ENCODE results near the gene GLRX.
"Not testable (repeated sequence)": the region's sequence is repeated elsewhere in the genome, so short reads cannot be mapped to it uniquely, and the experiment has no call there.

Gene GLRX

GRCh38 chr5:95815155-95815729 lies 7.3 kb downstream of the GLRX start:
- Histone ChIP-seq H3K27me3 (ENCODE audit: control insufficient read depth, insufficient read depth, low read length) (no peaks in the 10 kb centered on the region), H3K9me3 (ENCODE audit: control insufficient read depth, insufficient read depth, low read depth, low read length) (no peaks in the 10 kb centered on the region), H3K36me3 (ENCODE audit: control insufficient read depth, insufficient read depth, low read length) (peaks cover 17% of the 10 kb centered on the region; the same call in 1 of the 2 replicates), H3K27ac (ENCODE audit: low read depth, low read length) (no peak overlapping the region), H3K4me3 (ENCODE audit: low read depth, low read length) (no peak overlapping the region), H3K9ac (ENCODE audit: low read length) (no peak overlapping the region), H3K4me1 (ENCODE audit: control insufficient read depth, insufficient read depth, low read length) (peaks cover 23% of the 10 kb centered on the region)

GRCh38 chr5:95813035-95813434 lies 9.5 kb downstream of the GLRX start:
- not testable (repeated sequence) for H3K9ac ChIP-seq (ENCODE audit: low read length); H3K9me3 ChIP-seq (ENCODE audit: control insufficient read depth, insufficient read depth, low read depth, low read length); H3K4me3 ChIP-seq (ENCODE audit: low read depth, low read length); H3K27ac ChIP-seq (ENCODE audit: low read depth, low read length); H3K27me3 ChIP-seq (ENCODE audit: control insufficient read depth, insufficient read depth, low read length)
- Histone ChIP-seq H3K4me1 (ENCODE audit: control insufficient read depth, insufficient read depth, low read length) (peaks cover 37% of the 10 kb centered on the region), H3K36me3 (ENCODE audit: control insufficient read depth, insufficient read depth, low read length) (peaks cover 17% of the 10 kb centered on the region; the same call in 1 of the 2 replicates)

GRCh38 chr5:95812074-95812471 lies 10.5 kb downstream of the GLRX start:
- Histone ChIP-seq H3K36me3 (ENCODE audit: control insufficient read depth, insufficient read depth, low read length) (peaks cover 17% of the 10 kb centered on the region; the same call in 1 of the 2 replicates), H3K9ac (ENCODE audit: low read length) (peak overlapping the region; percentile 21), H3K4me1 (ENCODE audit: control insufficient read depth, insufficient read depth, low read length) (peaks cover 28% of the 10 kb centered on the region), H3K4me3 (ENCODE audit: low read depth, low read length) (no peak overlapping the region), H3K27me3 (ENCODE audit: control insufficient read depth, insufficient read depth, low read length) (no peaks in the 10 kb centered on the region), H3K9me3 (ENCODE audit: control insufficient read depth, insufficient read depth, low read depth, low read length) (no peaks in the 10 kb centered on the region), H3K27ac (ENCODE audit: low read depth, low read length) (no peak overlapping the region)

GRCh38 chr5:95811461-95812073 lies 11.0 kb downstream of the GLRX start:
- not testable (repeated sequence) for H3K27me3 ChIP-seq (ENCODE audit: control insufficient read depth, insufficient read depth, low read length); H3K4me3 ChIP-seq (ENCODE audit: low read depth, low read length); H3K9me3 ChIP-seq (ENCODE audit: control insufficient read depth, insufficient read depth, low read depth, low read length); H3K27ac ChIP-seq (ENCODE audit: low read depth, low read length)
- Histone ChIP-seq H3K9ac (ENCODE audit: low read length) (peak overlapping the region; percentile 21), H3K36me3 (ENCODE audit: control insufficient read depth, insufficient read depth, low read length) (peaks cover 17% of the 10 kb centered on the region; the same call in 1 of the 2 replicates), H3K4me1 (ENCODE audit: control insufficient read depth, insufficient read depth, low read length) (peaks cover 27% of the 10 kb centered on the region)

- not testable (repeated sequence) for H3K27ac ChIP-seq (ENCODE audit: low read depth, low read length); H3K9me3 ChIP-seq (ENCODE audit: control insufficient read depth, insufficient read depth, low read depth, low read length); H3K9ac ChIP-seq (ENCODE audit: low read length); H3K4me3 ChIP-seq (ENCODE audit: low read depth, low read length); H3K27me3 ChIP-seq (ENCODE audit: control insufficient read depth, insufficient read depth, low read length)
- H3K4me1 ChIP-seq (ENCODE audit: control insufficient read depth, insufficient read depth, low read length), result peaks cover 27% of the 10 kb centered on the region
- H3K36me3 ChIP-seq (ENCODE audit: control insufficient read depth, insufficient read depth, low read length), result peaks cover 14% of the 10 kb centered on the region; the same call in 1 of the 2 replicates
These were observed 11.5 kb downstream of the GLRX start for GRCh38 chr5:95811126-95811423.

- H3K36me3 ChIP-seq (ENCODE audit: control insufficient read depth, insufficient read depth, low read length), result peaks cover 9% of the 10 kb centered on the region; the same call in 1 of the 2 replicates
- H3K27me3 ChIP-seq (ENCODE audit: control insufficient read depth, insufficient read depth, low read length), result no peaks in the 10 kb centered on the region
- H3K27ac ChIP-seq (ENCODE audit: low read depth, low read length), result no peak overlapping the region
- no peak overlapping the region for H3K9ac ChIP-seq (ENCODE audit: low read length)
- peaks cover 27% of the 10 kb centered on the region for H3K4me1 ChIP-seq (ENCODE audit: control insufficient read depth, insufficient read depth, low read length)
- no peak overlapping the region for H3K4me3 ChIP-seq (ENCODE audit: low read depth, low read length)
- H3K9me3 ChIP-seq (ENCODE audit: control insufficient read depth, insufficient read depth, low read depth, low read length), result no peaks in the 10 kb centered on the region
These were observed 12.0 kb downstream of the GLRX start for GRCh38 chr5:95810305-95811125.

GRCh38 chr5:95809414-95809960 lies 13.0 kb downstream of the GLRX start:
- Histone ChIP-seq H3K4me1 (ENCODE audit: control insufficient read depth, insufficient read depth, low read length) (peaks cover 27% of the 10 kb centered on the region), H3K27me3 (ENCODE audit: control insufficient read depth, insufficient read depth, low read length) (no peaks in the 10 kb centered on the region), H3K27ac (ENCODE audit: low read depth, low read length) (no peak overlapping the region), H3K9ac (ENCODE audit: low read length) (no peak overlapping the region), H3K4me3 (ENCODE audit: low read depth, low read length) (no peak overlapping the region), H3K9me3 (ENCODE audit: control insufficient read depth, insufficient read depth, low read depth, low read length) (0 out of 2 replicates have a peak, but pooled peaks cover 3% of the 10 kb centered on the region), H3K36me3 (ENCODE audit: control insufficient read depth, insufficient read depth, low read length) (0 out of 2 replicates have a peak, but pooled peaks cover 3% of the 10 kb centered on the region)

GRCh38 chr5:95808686-95809413 lies 13.7 kb downstream of the GLRX start:
- Histone ChIP-seq H3K27ac (ENCODE audit: low read depth, low read length) (no peak overlapping the region), H3K4me1 (ENCODE audit: control insufficient read depth, insufficient read depth, low read length) (peaks cover 27% of the 10 kb centered on the region), H3K27me3 (ENCODE audit: control insufficient read depth, insufficient read depth, low read length) (no peaks in the 10 kb centered on the region), H3K9me3 (ENCODE audit: control insufficient read depth, insufficient read depth, low read depth, low read length) (0 out of 2 replicates have a peak, but pooled peaks cover 3% of the 10 kb centered on the region), H3K36me3 (ENCODE audit: control insufficient read depth, insufficient read depth, low read length) (no peaks in the 10 kb centered on the region), H3K9ac (ENCODE audit: low read length) (no peak overlapping the region), H3K4me3 (ENCODE audit: low read depth, low read length) (no peak overlapping the region)

- H3K4me3 ChIP-seq (ENCODE audit: low read depth, low read length), result no peak overlapping the region
- H3K27me3 ChIP-seq (ENCODE audit: control insufficient read depth, insufficient read depth, low read length), result no peaks in the 10 kb centered on the region
- H3K27ac ChIP-seq (ENCODE audit: low read depth, low read length), result no peak overlapping the region
- H3K9ac ChIP-seq (ENCODE audit: low read length), result no peak overlapping the region
- no peaks in the 10 kb centered on the region for H3K36me3 ChIP-seq (ENCODE audit: control insufficient read depth, insufficient read depth, low read length)
- 0 out of 2 replicates have a peak, but pooled peaks cover 3% of the 10 kb centered on the region for H3K9me3 ChIP-seq (ENCODE audit: control insufficient read depth, insufficient read depth, low read depth, low read length)
- H3K4me1 ChIP-seq (ENCODE audit: control insufficient read depth, insufficient read depth, low read length), result peaks cover 27% of the 10 kb centered on the region
These were observed 14.4 kb downstream of the GLRX start for GRCh38 chr5:95808013-95808685.

GRCh38 chr5:95806687-95807086 lies 15.8 kb downstream of the GLRX start:
- Histone ChIP-seq H3K4me1 (ENCODE audit: control insufficient read depth, insufficient read depth, low read length) (peaks cover 27% of the 10 kb centered on the region), H3K27ac (ENCODE audit: low read depth, low read length) (no peak overlapping the region), H3K27me3 (ENCODE audit: control insufficient read depth, insufficient read depth, low read length) (no peaks in the 10 kb centered on the region), H3K36me3 (ENCODE audit: control insufficient read depth, insufficient read depth, low read length) (no peaks in the 10 kb centered on the region), H3K9me3 (ENCODE audit: control insufficient read depth, insufficient read depth, low read depth, low read length) (0 out of 2 replicates have a peak, but pooled peaks cover 3% of the 10 kb centered on the region), H3K4me3 (ENCODE audit: low read depth, low read length) (no peak overlapping the region), H3K9ac (ENCODE audit: low read length) (no peak overlapping the region)
